Esophagus muscularis mucosa (tissue), 4 donors: ENCODE data around the gene STOML1.

Source experiments
- CTCF ChIP-seq, 3 experiments: fragments of 200-600 bp in 2 of 3; fragments of 450-650 bp in 1 of 3; sonication (generic) in 2 of 3; IDR thresholded peaks; one replicate each; pipeline ENCODE4 v1.5.1; 2017 to 2019; ENCODE audit warnings: antibody characterized with exemption in 3 of 3, mild to moderate bottlenecking in 2 of 3, moderate library complexity in 1 of 3
- EP300 ChIP-seq: sonication (generic); formaldehyde crosslinking; IDR thresholded peaks from one replicate; pipeline ENCODE4 v1.6.1; 2017; ENCODE audit warnings: antibody characterized with exemption
- POLR2A ChIP-seq: fragments of 450-650 bp; IDR thresholded peaks from one replicate; pipeline ENCODE4 v1.6.1; 2017; ENCODE audit warnings: antibody characterized with exemption, moderate library complexity, mild to moderate bottlenecking, low read depth

DNA sequence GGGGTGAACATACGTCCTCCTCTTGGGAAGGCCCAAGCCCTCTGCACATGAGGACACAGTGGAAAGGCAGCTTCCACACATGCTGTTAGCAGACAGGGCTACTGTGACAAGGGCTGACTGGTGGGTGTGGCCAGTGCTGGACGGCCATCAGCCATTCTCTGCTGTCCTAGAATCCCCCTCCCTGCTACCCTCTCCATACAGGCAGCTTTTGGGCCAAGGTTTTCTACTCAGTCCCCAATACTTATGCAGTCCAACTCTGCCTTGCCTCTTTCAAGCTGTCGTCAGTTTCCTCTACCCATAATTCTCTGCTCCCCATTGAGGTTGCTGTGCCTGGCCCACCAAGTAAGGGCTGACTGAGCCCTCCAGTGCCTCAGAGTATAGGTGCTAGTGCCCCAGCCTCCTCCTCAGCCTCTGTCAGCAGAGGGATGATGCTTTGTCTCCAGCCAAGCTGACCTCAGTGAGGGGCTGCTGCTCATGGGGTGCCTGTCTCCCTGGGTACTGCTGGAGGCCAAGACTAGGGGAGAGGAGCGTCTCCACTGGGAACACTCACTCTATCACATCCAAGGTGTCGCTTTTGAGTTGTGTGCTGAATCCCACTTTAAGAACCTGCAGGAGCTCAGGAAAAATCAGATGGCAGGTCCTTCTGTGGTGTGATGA, 63.0 kb downstream of the STOML1 start:
- TF ChIP-seq CTCF (IDR thresholded peaks at IDR 0.05), result no peak
- no peak for TF ChIP-seq EP300
- TF ChIP-seq POLR2A, result no peak
